OCI-LY7 (cell line): ENCODE results near the gene KCNQ5. TPM values are rescaled to one million over a fixed set of nuclear protein-coding genes. Genes with fewer than 3 reads are reported as not detected.

Source experiments
- BruUV-seq: library from RNA; stranded (reverse); fragments of 400-500 nt; replicated peaks from 2 replicates; lab custom pipeline; 2021; lab: Mats Ljungman, UMichigan
- CTCF ChIA-PET: fragments of 300-600 bp; sonication (Branson Sonifier 250); formaldehyde crosslinking; loops from one replicate; lab custom pipeline; 2022; ENCODE audit warnings: antibody characterized with exemption; ENCODE audit not compliant: unreplicated experiment; lab: Charles Lee
- POLR2A ChIA-PET: fragments of 300-600 bp; sonication (Branson Sonifier 250); formaldehyde crosslinking; loops from one replicate; lab custom pipeline; 2022; ENCODE audit warnings: antibody characterized with exemption; lab: Charles Lee
- DNase-seq: peaks from one replicate; pipeline ENCODE4 v3.0.0-alpha.2; 2015; ENCODE audit warnings: low spot score
- H2AFZ ChIP-seq: fragments of 200-600 bp; sonication (generic), shearing (Covaris generic); 2 replicates; pipeline ENCODE4 v1.6.1; 2014; ENCODE audit warnings: mild to moderate bottlenecking, antibody characterized with exemption, low read length, moderate library complexity
- H3K27ac ChIP-seq: fragments of 200-600 bp; sonication (generic); 2 replicates; pipeline ENCODE4 v1.5.1; 2014; ENCODE audit warnings: mixed run types, low read depth, mild to moderate bottlenecking, moderate library complexity, low read length, inconsistent platforms; ENCODE audit not compliant: poor library complexity, severe bottlenecking
- H3K36me3 ChIP-seq: fragments of 200-600 bp; sonication (generic); 2 replicates; pipeline ENCODE4 v1.6.1; 2014; ENCODE audit warnings: mild to moderate bottlenecking, antibody characterized with exemption, low read length, moderate library complexity, mixed read lengths; ENCODE audit not compliant: insufficient read depth
- H3K4me1 ChIP-seq: fragments of 200-600 bp; sonication (generic); 2 replicates; pipeline ENCODE4 v1.5.1; 2014; ENCODE audit warnings: mild to moderate bottlenecking, low read length; ENCODE audit not compliant: insufficient read depth, poor library complexity, severe bottlenecking
- H3K4me2 ChIP-seq: fragments of 200-600 bp; sonication (generic); 2 replicates; pipeline ENCODE4 v1.6.1; 2014; ENCODE audit warnings: mild to moderate bottlenecking, low read length
- H3K4me3 ChIP-seq: fragments of 200-600 bp; sonication (generic); 2 replicates; pipeline ENCODE4 v1.5.1; 2014; ENCODE audit warnings: mild to moderate bottlenecking, low read depth, low read length; ENCODE audit not compliant: poor library complexity, severe bottlenecking
- H3K79me2 ChIP-seq: fragments of 200-600 bp; sonication (generic); 2 replicates; pipeline ENCODE4 v1.6.1; 2016; ENCODE audit warnings: low read depth, mild to moderate bottlenecking, low read length, moderate library complexity, mixed read lengths; ENCODE audit not compliant: insufficient read depth
- H3K9me2 ChIP-seq: fragments of 200-600 bp; sonication (generic); 2 replicates; pipeline ENCODE4 v1.6.1; 2016; ENCODE audit warnings: mild to moderate bottlenecking, low read length, mixed read lengths; ENCODE audit not compliant: insufficient read depth
- H3K9me3 ChIP-seq: fragments of 200-600 bp; sonication (generic); 2 replicates; pipeline ENCODE4 v1.6.1; 2014; ENCODE audit warnings: mild to moderate bottlenecking, mixed run types, low read length, mixed read lengths
- H4K20me1 ChIP-seq: fragments of 200-600 bp; sonication (generic); 2 replicates; pipeline ENCODE4 v1.6.1; 2014; ENCODE audit warnings: mild to moderate bottlenecking, antibody characterized with exemption, low read length, moderate library complexity, mixed read lengths; ENCODE audit not compliant: insufficient read depth
- CTCF ChIP-seq: fragments of 200-600 bp; sonication (generic); conservative IDR thresholded peaks from 2 replicates; pipeline ENCODE4 v1.5.1; 2014; ENCODE audit warnings: mild to moderate bottlenecking, antibody characterized with exemption, low read length, moderate library complexity, mixed read lengths
- EZH2phosphoT487 ChIP-seq: fragments of 200-600 bp; sonication (generic); IDR thresholded peaks from 2 replicates; pipeline ENCODE4 v1.6.1; 2018; ENCODE audit warnings: low read depth, borderline replicate concordance, mild to moderate bottlenecking, mixed run types, antibody characterized with exemption, low read length, moderate library complexity, mixed read lengths
- intact Hi-C: fragments of 100-400 bp; cut with micrococcal nuclease; formaldehyde crosslinking; loops from one replicate; pipeline ENCODE4 v1.10.0; 2022; ENCODE audit not compliant: unreplicated experiment
- total RNA-seq, 2 experiments: library from RNA; depleted of rRNA in 1 of 2; stranded (reverse); fragments of >200 nt in 1 of 2; shearing (Covaris generic) in 1 of 2; gene quantifications; 2 replicates each; pipeline ENCODE4 v1.2.3, GENCODE V29; 2014 to 2022

KCNQ5 gene
- total RNA-seq, 2 experiments from 2014 or later = 26.1 to 29.7 TPM

- no peak overlapping the region for H2AFZ ChIP-seq
- DNase-seq = no peak
- BruUV-seq = no TSS peak
- intact Hi-C loops = no loop called here
- POLR2A ChIA-PET = interaction anchor here (0.7 kb wide), 1 partner anchor 10 kb away, joined by 3 read pairs; no protein-coding TSS in a partner anchor
- no peaks in the 10 kb centered on the region for H3K4me1 ChIP-seq
- H3K9me2 ChIP-seq = no peaks in the 10 kb centered on the region
- no peaks in the 10 kb centered on the region for H3K36me3 ChIP-seq
- H3K4me2 ChIP-seq = no peak overlapping the region
- H3K79me2 ChIP-seq = 0 out of 2 replicates have a peak, but pooled peaks cover 7% of the 10 kb centered on the region
- H3K9me3 ChIP-seq = no peaks in the 10 kb centered on the region; the same call in 1 of the 2 replicates
- TF ChIP-seq CTCF (no peak), EZH2phosphoT487 (no peak)
- CTCF ChIA-PET = no interaction called here
- no peak overlapping the region for H3K27ac ChIP-seq
- H3K4me3 ChIP-seq = no peak overlapping the region
- H4K20me1 ChIP-seq = 0 out of 2 replicates have a peak, but pooled peaks cover 4% of the 10 kb centered on the region
Observed at GRCh38 chr6:72841195-72841594, 219.3 kb downstream of the KCNQ5 start.

- ChIA-PET POLR2A (interaction anchor here (0.6 kb wide), 1 partner anchor 99 kb away, joined by 3 read pairs; no protein-coding TSS in a partner anchor), CTCF (no interaction called here)
- no TSS peak for BruUV-seq
Observed at GRCh38 chr6:72842140-72842539, 220.3 kb downstream of the KCNQ5 start.

More at GRCh38 chr6:72842140-72842539, 220.3 kb downstream of the KCNQ5 start:
- Histone ChIP-seq H3K4me2 (no peak overlapping the region), H3K4me1 (no peaks in the 10 kb centered on the region), H4K20me1 (0 out of 2 replicates have a peak, but pooled peaks cover 4% of the 10 kb centered on the region), H3K9me3 (no peaks in the 10 kb centered on the region; the same call in 1 of the 2 replicates), H2AFZ (no peak overlapping the region), H3K36me3 (no peaks in the 10 kb centered on the region), H3K79me2 (0 out of 2 replicates have a peak, but pooled peaks cover 7% of the 10 kb centered on the region), H3K9me2 (no peaks in the 10 kb centered on the region), H3K27ac (no peak overlapping the region), H3K4me3 (no peak overlapping the region)
- intact Hi-C loops = no loop called here
- TF ChIP-seq CTCF = no peak
- TF ChIP-seq EZH2phosphoT487 = no peak
- DNase-seq = no peak
